SKM-1 treated with dmso at 0.1 percent for 144 hours (cell line): ENCODE measurements around the gene RIMS1.

Experiments used
- DNase-seq: peaks from one replicate; lab custom pipeline; 2025; ENCODE audit not compliant: unreplicated experiment; lab: John Stamatoyannopoulos, UW

RIMS1 gene, protein sequence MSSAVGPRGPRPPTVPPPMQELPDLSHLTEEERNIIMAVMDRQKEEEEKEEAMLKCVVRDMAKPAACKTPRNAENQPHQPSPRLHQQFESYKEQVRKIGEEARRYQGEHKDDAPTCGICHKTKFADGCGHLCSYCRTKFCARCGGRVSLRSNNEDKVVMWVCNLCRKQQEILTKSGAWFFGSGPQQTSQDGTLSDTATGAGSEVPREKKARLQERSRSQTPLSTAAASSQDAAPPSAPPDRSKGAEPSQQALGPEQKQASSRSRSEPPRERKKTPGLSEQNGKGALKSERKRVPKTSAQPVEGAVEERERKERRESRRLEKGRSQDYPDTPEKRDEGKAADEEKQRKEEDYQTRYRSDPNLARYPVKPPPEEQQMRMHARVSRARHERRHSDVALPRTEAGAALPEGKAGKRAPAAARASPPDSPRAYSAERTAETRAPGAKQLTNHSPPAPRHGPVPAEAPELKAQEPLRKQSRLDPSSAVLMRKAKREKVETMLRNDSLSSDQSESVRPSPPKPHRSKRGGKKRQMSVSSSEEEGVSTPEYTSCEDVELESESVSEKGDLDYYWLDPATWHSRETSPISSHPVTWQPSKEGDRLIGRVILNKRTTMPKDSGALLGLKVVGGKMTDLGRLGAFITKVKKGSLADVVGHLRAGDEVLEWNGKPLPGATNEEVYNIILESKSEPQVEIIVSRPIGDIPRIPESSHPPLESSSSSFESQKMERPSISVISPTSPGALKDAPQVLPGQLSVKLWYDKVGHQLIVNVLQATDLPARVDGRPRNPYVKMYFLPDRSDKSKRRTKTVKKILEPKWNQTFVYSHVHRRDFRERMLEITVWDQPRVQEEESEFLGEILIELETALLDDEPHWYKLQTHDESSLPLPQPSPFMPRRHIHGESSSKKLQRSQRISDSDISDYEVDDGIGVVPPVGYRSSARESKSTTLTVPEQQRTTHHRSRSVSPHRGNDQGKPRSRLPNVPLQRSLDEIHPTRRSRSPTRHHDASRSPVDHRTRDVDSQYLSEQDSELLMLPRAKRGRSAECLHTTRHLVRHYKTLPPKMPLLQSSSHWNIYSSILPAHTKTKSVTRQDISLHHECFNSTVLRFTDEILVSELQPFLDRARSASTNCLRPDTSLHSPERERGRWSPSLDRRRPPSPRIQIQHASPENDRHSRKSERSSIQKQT (N-terminal part only)

DNA sequence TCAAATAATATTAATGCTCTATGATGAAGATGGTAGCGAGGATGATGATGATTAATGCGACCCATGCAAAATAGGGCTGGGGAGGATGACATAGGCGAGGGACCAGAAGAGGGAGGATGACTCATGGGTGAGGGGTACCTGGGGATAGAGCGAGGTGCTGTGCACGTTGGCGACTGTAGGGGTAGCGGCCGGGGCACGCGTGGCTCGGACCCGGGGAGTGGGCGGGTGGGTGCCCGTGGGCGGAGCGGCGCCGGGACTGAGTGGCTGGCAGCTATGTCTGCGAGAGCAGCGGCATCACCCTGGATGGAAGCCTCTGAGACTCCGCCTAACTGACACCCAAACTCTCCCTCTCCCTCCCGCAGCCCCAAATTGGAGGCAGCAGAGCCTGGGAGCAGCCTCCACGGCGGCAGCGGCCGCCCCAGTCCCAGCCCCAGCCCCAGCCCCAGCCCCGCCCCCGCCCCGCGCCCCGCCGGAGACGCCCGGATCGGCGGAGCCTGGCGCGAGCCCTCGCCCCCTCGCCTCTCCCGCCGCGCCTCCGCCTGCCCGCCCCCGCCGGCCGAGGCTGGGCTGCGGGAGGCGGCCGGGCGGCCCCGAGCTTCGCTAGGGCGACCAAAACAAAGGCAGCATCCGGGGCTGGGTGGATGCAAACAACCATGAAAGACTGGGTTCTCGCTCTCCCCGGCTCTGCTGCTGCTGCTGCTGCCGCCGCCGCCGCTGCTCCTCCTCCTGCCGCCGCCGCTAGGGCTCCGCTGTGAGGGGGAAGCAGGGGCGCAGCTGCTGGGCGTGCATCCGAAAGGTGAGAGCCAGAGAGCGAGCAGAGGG, at the start of gene RIMS1:
RIMS1 (plus strand) TSS at position 367 of the 822 bp plus-strand sequence. CDS start 474 bp downstream, outside the sequence.
- DNase-seq, result peak; percentile 24

DNA sequence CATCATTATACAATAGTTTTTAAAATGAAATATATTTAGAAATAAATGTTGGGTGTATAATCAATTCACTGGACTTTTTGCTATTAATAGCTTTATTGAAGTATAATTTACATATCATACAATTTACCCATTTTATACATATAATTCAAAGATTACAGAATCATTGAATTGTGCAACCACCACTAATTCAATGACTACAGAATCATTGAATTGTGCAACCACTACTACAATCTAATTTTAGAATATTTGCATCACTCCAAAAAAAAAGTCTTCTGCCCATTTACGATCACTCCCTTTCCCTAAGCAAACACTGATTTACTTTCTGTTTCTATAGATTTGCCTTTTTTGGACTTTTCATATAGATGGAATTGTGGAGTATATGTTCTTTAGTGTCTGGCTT, 35.1 kb upstream of the RIMS1 start:
- DNase-seq, result no peak

DNA sequence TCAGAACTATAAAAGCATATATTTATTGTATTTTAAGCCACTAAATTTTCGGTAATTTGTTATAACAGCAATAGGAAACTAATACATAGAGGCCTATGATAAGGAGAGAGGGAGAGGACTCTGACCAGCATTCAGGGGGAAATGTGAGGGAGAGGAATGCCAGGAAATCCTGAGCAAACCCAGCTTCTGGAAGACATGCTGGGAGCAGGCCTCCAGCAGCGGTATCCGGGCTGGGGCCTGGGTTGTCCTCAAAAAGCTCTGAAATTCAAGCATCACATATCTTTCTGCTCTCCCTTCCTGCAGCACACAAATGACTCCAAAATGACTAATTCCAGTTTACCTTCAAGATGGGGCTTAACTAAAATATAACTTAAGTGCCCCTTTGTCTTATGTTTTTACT, 33.4 kb upstream of the RIMS1 start:
- DNase-seq, result no peak

DNA sequence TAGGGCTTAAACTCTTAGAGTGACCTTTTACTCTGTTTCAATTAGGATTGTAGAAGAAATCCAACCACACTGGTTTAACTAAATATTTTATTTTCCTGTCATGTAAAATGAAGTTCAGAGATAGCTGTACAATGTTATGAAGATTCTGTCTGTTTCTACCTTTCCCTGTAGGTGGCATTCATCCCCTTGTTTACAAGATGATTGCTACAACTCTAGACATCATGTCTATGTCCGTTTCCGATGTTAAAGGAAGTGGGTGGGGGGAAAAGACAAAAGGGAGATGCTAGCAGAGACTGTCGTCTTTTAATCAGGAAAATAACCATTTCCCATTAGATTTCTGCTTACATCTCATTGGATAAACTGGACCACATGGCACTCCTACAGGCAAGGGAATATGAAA, 30.9 kb upstream of the RIMS1 start:
- peak; percentile 2 for DNase-seq

DNA sequence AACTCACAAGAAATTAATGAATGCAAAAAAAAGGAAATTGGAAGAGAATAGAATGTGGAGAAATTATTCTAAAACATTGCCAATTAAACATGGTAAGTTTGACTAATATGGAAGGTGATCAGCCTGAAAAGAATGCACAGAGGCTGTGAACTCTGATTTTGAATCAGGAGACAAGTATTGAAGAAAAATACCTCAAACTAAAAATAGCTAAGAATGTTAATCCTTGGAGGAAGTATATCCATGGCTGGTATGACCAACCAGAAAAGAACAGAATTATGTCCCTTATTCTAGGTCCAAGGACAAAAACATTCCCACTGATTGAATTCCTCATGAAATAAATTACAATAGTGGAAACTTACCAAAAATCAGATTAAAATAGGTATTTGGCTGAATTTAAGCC, 7.3 kb upstream of the RIMS1 start:
- no peak for DNase-seq

DNA sequence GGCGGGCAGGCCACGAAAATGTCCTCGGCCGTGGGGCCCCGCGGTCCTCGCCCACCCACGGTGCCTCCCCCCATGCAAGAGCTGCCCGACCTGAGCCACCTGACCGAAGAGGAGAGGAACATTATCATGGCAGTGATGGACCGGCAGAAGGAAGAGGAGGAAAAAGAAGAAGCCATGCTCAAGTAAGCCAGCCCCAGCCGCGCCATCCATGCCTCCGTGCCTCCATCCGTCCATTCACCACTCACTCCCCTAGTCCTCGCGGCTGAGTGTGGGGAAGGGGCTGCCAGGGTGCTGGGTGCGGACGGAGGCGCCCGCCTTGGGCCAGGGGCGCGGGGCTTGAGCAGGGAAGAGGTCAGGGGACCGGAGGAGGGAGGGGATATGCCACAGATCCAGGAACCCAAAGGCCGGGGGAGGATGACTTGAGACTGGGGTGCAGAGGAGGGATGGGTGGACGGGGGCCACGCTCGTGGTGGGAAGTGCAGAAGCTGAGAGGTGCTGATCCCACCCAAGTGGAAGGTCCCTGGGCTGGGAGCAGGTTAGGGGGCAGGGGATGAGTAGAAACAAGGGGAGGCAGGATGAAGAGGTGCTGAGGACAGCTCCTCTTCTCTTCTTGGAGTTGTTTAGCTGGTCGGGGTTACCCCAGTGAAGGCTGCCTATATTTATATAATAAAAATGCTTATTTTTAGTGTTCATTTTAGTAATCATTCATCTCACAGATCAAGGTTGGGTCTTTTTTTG, 825 bp downstream of the RIMS1 start:
- DNase-seq, result no peak

DNA sequence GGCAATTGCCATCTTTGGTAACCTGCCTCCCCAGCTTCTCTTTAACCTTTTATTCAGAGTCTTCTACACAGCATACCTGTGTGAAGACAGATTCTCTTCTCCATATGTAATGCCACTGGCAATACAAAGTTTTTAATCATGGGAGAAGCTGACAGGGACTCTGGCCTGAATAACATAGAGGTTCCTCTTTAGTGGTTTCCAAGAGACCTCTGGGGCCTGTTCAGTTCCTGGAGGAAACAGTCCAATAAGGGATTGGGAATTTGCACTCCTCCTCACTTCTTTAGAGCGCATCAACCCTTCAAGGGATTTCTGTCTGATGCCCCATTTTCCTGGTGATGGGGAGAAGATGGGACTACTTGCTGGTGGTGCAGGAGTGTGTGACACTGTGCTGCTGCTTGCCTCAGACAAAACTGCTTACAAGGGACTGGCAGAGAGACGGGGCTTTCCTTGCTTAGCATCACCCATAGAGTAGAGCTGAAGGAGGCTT, 1.4 kb downstream of the RIMS1 start:
- no peak for DNase-seq

DNA sequence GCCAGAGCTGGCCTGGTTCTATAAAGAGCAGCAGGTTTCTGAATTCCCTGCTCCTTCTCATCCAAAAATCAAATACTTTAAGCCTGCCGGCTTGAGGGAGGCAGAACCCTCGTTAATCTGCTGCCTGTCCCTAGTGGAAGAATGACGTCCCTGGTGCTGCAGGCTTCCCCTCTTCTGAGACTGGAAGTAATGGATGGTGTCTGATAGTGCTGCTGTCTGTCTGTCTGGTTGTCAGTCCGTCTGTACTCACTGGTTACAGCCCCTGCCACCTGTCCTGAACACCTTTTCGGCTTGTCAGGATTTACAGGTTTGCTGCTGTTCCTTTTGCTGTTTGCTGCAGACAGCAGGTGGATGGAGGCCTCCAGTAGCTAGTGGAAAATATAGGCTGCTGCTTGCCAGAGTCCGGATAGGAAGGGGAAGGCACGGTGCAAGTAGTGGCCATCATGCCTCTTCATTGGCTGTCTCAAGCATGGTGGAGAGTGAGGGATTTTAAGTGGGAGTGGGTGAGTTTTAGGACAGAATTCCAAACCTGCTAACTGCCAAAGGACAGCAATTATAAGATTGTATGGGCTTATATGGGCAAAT, 2.5 kb downstream of the RIMS1 start:
- DNase-seq, result no peak

DNA sequence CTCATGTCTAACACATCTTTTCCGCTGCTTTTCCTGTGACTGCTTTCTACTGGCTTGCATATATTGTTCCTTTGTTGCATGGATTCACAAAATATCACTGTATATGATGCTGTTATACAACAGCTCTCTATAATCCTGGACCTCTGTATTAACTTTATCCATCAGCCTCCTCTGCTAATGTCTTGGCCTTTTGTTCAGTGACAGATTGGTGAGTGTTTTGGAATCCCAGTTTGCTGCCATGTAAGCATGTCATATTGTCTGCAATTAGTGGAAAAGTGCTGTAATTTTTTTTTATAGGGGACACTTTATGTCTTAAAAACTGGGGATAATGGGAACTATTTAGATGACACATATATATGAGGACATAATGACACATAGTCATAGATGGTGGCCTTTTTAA, 3.0 kb downstream of the RIMS1 start:
- DNase-seq, result no peak

DNA sequence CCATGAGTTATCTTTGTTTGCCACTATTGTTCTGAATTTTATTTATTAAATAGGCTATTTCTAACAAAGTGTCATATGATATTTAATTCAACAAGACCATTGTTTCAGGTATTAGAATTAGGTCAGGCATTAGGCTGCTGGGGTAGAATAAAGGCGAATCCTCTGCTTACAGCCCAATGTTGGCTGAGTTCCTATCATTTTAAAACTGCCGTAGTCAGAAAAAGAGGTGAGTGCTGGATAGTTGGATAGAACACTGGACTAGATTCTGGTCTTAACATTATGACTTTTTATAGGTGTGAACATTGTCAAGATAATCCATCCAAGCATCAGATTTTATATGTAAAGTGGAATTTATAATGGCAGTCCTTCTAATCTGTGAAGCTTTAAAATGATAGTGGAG, 6.3 kb downstream of the RIMS1 start:
- DNase-seq, result no peak

DNA sequence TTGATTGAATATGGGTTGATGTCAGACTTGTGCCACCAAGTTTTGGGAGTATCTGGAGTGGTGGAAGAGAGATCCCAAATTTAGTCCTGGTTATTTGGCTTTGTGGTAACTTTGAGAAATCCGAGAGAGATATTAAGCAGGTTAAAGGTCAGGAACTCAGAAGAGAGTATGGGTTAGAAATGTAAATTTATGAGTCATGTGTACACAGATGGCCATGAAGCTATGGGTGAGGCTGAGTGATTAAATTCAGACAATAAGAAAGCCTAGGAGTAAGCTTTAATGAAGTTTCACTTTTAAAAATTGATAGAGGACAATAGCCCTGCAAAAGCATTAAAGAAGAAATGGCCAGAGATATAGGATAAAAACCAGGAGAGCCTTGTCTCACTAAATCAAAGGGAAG, 14.3 kb downstream of the RIMS1 start:
- DNase-seq, result no peak

DNA sequence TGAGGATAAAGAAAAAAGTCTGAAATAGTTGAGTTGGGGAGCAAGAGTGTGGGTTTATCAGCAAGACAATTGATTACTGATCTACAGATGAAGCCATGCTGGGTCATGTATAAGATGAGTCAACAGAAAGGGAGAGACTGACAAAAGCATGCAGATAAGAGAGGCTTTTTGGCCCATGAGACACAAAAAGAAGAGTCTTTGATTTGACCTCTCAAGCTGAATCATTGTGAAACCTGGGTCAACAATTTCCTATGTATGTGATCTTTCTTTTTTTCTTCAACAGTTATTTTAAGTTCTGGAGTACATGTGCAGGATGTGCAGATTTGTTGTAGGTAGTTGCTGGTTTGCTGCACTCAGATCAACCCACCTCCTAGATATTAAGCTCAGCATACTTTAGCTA, 15.9 kb downstream of the RIMS1 start:
- no peak for DNase-seq

DNA sequence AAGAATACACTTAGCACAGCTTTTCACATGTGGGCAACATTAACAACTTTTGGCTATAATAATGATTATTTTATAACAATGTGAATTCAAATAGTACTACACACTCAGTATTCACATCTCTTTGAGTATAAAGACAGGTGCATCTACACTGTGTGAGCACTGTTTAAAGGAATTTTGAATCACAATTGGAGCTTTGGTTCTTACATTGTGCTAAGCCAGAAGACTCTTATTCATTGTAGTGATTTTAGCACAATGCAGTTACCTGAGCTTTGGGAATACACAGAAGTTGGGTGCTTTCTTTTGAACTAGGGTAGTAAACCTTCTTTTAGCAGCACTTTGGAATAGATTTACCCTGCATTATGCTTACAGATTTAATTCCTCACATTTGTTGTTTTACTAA, 20.5 kb downstream of the RIMS1 start:
- no peak for DNase-seq

DNA sequence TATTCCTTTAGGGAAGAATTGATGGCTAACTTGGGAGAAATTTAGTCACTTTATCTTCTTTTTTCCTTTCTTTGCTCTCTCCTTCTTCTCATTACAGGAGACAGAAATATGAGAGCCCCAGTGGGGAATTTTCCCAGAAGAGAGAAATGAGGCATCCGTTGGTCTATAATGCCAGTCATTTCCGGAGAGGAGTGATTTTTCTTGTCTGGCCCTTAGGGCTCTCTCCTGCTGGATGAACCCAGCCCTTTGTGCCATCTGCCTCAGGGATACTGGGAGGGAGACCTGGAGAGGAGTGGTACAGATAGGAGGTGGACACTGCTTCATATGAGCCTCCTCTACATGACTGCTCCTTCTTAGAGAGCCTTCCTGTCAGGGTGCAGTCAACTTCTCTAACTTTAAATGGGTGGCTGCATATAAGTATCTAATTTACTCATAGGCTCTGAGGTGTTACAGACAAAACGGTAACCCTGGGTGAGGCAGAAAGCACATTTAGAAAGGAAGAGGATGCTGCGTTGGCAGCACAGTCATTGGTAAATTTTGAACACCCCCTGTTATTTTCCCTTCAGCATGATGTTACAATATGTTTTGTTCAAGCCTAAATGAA, 21.9 kb downstream of the RIMS1 start:
- DNase-seq, result no peak

DNA sequence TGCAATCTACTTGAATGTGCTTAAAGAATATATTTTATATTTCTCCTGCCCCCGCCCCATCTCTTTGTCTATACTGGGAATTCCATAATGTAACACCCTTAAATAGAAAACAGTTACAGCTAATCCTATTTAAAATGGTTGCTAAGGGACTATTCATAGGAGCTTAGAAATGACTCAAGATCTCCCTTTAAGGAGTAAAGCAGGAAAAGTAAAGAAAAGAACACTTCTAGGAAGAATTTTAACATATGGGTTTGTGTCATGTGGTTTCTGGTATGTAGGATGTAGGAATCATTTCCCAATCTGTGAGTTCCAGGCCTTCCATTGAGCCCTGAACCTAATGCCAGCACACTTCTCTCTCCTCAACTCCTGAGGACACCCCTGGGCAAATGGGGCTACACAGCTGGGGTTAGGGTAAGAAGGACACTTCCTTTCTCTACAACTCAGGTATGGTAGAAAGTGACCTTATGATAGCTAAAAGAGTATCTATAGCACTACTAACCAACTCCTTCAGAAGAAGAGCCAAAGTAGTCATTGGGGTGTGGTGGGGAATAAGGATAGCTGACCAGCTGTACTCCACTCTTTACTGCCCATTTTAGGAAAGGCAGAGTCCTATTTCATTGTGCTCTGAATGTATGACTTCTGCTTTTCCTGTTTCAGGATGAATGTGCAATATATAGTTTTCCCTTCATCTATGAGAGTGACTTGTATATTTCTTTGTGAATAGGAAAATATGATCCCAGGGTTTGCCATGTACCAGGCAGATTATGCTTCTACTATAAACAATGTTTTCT, 27.3 kb downstream of the RIMS1 start:
- no peak for DNase-seq

DNA sequence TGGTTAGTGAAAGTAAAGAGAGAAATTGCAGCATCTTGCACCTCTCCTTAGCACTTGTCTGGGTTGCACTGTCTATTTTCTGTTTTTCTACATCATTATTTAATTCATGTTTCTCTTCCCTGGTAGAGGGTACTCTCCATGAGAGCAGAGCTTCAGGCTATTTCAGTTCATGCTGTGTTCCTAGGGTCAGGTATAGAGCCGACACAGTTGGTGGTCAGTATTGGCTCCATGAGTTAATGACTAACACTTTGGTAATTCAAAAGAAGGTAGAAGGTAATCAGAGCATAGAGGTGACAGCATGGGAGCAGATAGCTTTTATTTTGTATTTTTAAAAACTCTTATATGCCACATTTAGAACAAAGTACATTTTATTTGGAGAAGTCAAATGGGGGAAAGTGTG, 42.7 kb downstream of the RIMS1 start:
- no peak for DNase-seq

DNA sequence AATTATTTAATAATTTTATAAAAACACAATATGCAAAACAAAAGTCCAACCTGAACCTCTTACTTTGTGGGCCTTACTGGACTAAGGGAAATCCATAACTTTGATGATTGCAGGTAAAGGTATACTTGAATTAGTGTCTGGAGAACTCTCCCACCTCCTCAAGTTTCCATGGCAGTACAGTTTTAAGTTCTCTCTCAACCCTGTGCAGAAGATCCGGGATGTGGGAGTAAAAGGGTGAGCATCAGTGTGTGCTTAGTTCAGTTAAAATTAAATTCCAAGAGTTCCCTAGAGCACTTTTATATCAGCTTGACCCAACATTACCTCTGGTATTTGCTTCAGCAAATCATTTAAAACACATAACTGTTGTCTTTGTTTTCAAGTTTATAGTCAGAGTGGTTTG, 47.5 kb downstream of the RIMS1 start:
- DNase-seq, result no peak

DNA sequence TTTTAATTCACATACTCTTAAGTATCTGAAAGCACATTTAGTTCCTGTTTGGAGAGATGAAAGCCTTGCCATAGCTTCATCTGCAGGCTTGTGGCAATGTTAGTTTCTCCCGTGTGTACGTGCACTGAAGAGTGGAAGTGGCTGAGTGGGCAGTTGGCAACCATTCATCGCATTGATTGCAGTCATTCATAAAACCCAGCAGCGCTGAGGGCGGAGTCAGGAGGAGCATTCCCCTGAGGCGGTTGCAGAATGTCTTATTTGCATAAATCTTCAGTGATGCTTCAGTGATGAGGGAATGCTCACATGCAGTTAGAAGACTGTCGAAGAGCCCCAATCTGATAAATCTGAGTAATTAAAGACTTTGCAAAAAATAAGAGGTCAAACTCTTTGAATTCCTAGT, 79.1 kb downstream of the RIMS1 start:
- DNase-seq, result no peak
